ENCODE results near the gene RRP1.

- TF ChIP-seq CTCF (IDR thresholded peaks at IDR 0.05) = no peak
- TF ChIP-seq POLR2A (IDR thresholded peaks at IDR 0.05) = no peak
Measured at GRCh38 chr21:43809346-43809799, 20.0 kb downstream of the RRP1 start.
